Measurements from ENCODE around the gene DEDD.
"Not testable (repeated sequence)": the region's sequence is repeated elsewhere in the genome, so short reads cannot be mapped to it uniquely, and the experiment has no call there.

The DEDD gene

GRCh38 chr1:161121834-161122233 is 10.6 kb downstream of the DEDD start:
- Histone ChIP-seq H3K27ac (ENCODE audit: low read depth, low read length) (no peak overlapping the region), H3K9ac (ENCODE audit: low read depth, low read length) (no peak overlapping the region), H3K4me1 (ENCODE audit: insufficient read depth, low read length) (peaks cover 10% of the 10 kb centered on the region), H3K36me3 (ENCODE audit: insufficient read depth, low read length) (peaks cover 65% of the 10 kb centered on the region), H3K9me3 (ENCODE audit: insufficient read depth, low read depth, low read length) (no peaks in the 10 kb centered on the region), H3K4me3 (ENCODE audit: low read length) (no peak overlapping the region), H3K27me3 (ENCODE audit: insufficient read depth, low read length) (no peaks in the 10 kb centered on the region)
- WGBS, result 92% methylated on average over 4 of the region's 4 CpGs

- peaks cover 61% of the 10 kb centered on the region for H3K36me3 ChIP-seq (ENCODE audit: insufficient read depth, low read length)
- no peaks in the 10 kb centered on the region for H3K27me3 ChIP-seq (ENCODE audit: insufficient read depth, low read length)
- H3K9me3 ChIP-seq (ENCODE audit: insufficient read depth, low read depth, low read length), result no peaks in the 10 kb centered on the region
- H3K9ac ChIP-seq (ENCODE audit: low read depth, low read length), result no peak overlapping the region
- peaks cover 10% of the 10 kb centered on the region for H3K4me1 ChIP-seq (ENCODE audit: insufficient read depth, low read length)
- WGBS, result 88% methylated on average over 2 of the region's 3 CpGs
- no peak overlapping the region for H3K27ac ChIP-seq (ENCODE audit: low read depth, low read length)
- H3K4me3 ChIP-seq (ENCODE audit: low read length), result no peak overlapping the region
Observed at GRCh38 chr1:161121042-161121650, 11.3 kb downstream of the DEDD start.

DNA sequence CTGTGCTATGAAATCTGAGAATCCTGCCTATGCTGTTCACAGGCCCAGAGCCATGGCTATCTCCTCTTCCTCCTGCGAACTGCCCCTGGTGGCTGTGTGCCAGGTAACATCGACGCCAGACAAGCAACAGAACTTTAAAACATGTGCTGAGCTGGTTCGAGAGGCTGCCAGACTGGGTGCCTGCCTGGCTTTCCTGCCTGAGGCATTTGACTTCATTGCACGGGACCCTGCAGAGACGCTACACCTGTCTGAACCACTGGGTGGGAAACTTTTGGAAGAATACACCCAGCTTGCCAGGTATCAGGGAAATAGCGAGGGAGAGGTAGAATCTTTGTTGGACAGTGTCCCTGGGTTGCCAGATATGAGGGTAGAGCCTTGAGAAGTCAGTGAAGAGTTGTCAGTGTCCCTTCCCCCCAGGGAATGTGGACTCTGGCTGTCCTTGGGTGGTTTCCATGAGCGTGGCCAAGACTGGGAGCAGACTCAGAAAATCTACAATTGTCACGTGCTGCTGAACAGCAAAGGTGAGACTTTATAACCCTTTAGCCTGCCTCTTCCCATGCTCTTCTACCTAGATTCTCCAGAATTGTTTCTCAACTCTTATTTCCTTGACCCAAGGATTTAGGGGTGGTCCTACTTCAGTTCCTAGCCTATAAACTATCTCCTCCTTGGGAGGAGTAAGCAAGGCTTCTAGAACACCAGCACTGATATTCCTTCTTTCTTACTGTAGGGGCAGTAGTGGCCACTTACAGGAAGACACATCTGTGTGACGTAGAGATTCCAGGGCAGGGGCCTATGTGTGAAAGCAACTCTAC is 13.2 kb downstream of the DEDD start:
- Histone ChIP-seq H3K36me3 (ENCODE audit: insufficient read depth, low read length) (peaks cover 52% of the 10 kb centered on the region), H3K4me3 (ENCODE audit: low read length) (peak overlapping the region; percentile 81), H3K9ac (ENCODE audit: low read depth, low read length) (no peak overlapping the region; the same call in 1 of the 2 replicates), H3K9me3 (ENCODE audit: insufficient read depth, low read depth, low read length) (no peaks in the 10 kb centered on the region), H3K27me3 (ENCODE audit: insufficient read depth, low read length) (no peaks in the 10 kb centered on the region), H3K4me1 (ENCODE audit: insufficient read depth, low read length) (peaks cover 10% of the 10 kb centered on the region), H3K27ac (ENCODE audit: low read depth, low read length) (peak overlapping the region; percentile 38; the same call in 1 of the 2 replicates)
- WGBS, result 76% methylated on average over 10 of the region's 10 CpGs

GRCh38 chr1:161117759-161118581 is 14.5 kb downstream of the DEDD start, which contains the start of the genes NIT1 and PFDN2:
Gene NIT1, plus strand, starts transcription at chr1:161118105. Its CDS starts 72 bp downstream, at chr1:161118177.
Gene PFDN2, minus strand, starts transcription at chr1:161118037. Its CDS starts 11 bp downstream, at chr1:161118026.
- H3K4me1 ChIP-seq (ENCODE audit: insufficient read depth, low read length), result peaks cover 10% of the 10 kb centered on the region
- peaks cover 47% of the 10 kb centered on the region for H3K36me3 ChIP-seq (ENCODE audit: insufficient read depth, low read length)
- peak within 1 kb of the TSS; percentile 81 for H3K4me3 ChIP-seq (ENCODE audit: low read length)
- H3K27ac ChIP-seq (ENCODE audit: low read depth, low read length), result peak within 1 kb of the TSS; percentile 95
- H3K27me3 ChIP-seq (ENCODE audit: insufficient read depth, low read length), result no peaks in the 10 kb centered on the region
- no peaks in the 10 kb centered on the region for H3K9me3 ChIP-seq (ENCODE audit: insufficient read depth, low read depth, low read length)
- H3K9ac ChIP-seq (ENCODE audit: low read depth, low read length), result peak within 1 kb of the TSS; percentile 69
- under 1% methylated on average over 58 of the region's 58 CpGs for WGBS

GRCh38 chr1:161115961-161116360 is 16.5 kb downstream of the DEDD start:
- H3K4me1 ChIP-seq (ENCODE audit: insufficient read depth, low read length); H3K9ac ChIP-seq (ENCODE audit: low read depth, low read length); H3K4me3 ChIP-seq (ENCODE audit: low read length); H3K27me3 ChIP-seq (ENCODE audit: insufficient read depth, low read length); H3K9me3 ChIP-seq (ENCODE audit: insufficient read depth, low read depth, low read length); H3K27ac ChIP-seq (ENCODE audit: low read depth, low read length): not testable (repeated sequence)
- 95% methylated on average over 6 of the region's 6 CpGs for WGBS
- peaks cover 27% of the 10 kb centered on the region for H3K36me3 ChIP-seq (ENCODE audit: insufficient read depth, low read length)

DNA sequence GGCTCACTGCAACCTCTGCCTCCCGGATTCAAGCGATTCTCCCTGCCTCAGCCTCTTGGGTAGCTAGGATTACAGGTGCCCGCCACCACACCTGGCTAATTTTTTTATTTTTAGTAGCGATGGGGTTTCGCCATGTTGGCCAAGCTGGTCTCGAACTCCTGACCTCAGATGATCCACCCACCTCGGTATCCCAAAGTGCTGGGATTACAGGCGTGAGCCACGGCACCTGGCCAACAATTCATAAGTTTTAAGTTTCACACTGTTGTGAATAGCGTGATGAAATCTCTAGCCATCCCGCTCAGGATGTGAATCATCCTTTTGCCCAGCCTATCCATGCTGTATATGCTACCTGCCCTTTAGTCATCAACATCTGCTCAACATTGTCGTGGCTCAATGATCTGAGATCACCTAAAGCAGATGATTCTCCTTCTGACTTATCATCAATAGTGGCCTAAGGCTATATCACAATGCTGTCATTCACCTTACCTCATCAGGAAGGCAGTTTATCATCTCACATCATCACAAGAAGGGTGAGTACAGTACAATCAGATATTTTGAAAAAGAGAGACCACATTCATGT is 17.2 kb downstream of the DEDD start:
- Histone ChIP-seq H3K27me3 (ENCODE audit: insufficient read depth, low read length) (no peaks in the 10 kb centered on the region), H3K9me3 (ENCODE audit: insufficient read depth, low read depth, low read length) (no peaks in the 10 kb centered on the region), H3K4me3 (ENCODE audit: low read length) (no peak overlapping the region), H3K4me1 (ENCODE audit: insufficient read depth, low read length) (peaks cover 10% of the 10 kb centered on the region), H3K36me3 (ENCODE audit: insufficient read depth, low read length) (peaks cover 23% of the 10 kb centered on the region), H3K9ac (ENCODE audit: low read depth, low read length) (no peak overlapping the region), H3K27ac (ENCODE audit: low read depth, low read length) (no peak overlapping the region)
- 96% methylated on average over 12 of the region's 12 CpGs for WGBS

DNA sequence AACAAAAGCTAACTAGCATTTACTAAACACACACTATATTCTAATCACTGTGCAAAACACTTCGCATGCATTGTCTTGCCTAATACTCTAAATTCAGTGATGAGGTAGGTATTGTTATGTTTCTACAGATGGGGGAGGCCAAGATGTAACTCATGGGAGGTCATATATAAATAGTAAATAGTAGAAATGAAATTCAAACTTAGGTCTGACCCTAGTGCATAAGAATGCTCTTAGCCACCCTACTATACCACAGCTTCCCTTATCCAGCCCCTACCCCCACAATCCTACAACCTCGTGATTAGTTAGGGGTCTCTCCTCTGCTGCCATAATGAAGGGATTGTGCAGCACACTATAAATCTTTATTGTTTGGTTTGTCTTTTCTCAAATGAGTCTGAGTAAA is 17.9 kb downstream of the DEDD start:
- H3K4me1 ChIP-seq (ENCODE audit: insufficient read depth, low read length), result peaks cover 10% of the 10 kb centered on the region

GRCh38 chr1:161113915-161114314 is 18.6 kb downstream of the DEDD start:
- no peak overlapping the region for H3K27ac ChIP-seq (ENCODE audit: low read depth, low read length)
- peaks cover 28% of the 10 kb centered on the region; the same call in 1 of the 2 replicates for H3K36me3 ChIP-seq (ENCODE audit: insufficient read depth, low read length)

More for the DNA sequence above, 17.9 kb downstream of the DEDD start:
- Histone ChIP-seq H3K9ac (ENCODE audit: low read depth, low read length) (no peak overlapping the region), H3K36me3 (ENCODE audit: insufficient read depth, low read length) (peaks cover 23% of the 10 kb centered on the region; the same call in 1 of the 2 replicates), H3K27ac (ENCODE audit: low read depth, low read length) (no peak overlapping the region), H3K4me3 (ENCODE audit: low read length) (no peak overlapping the region), H3K9me3 (ENCODE audit: insufficient read depth, low read depth, low read length) (no peaks in the 10 kb centered on the region), H3K27me3 (ENCODE audit: insufficient read depth, low read length) (no peaks in the 10 kb centered on the region)
- WGBS, result 100% methylated on average over 1 of the region's 2 CpGs

DNA sequence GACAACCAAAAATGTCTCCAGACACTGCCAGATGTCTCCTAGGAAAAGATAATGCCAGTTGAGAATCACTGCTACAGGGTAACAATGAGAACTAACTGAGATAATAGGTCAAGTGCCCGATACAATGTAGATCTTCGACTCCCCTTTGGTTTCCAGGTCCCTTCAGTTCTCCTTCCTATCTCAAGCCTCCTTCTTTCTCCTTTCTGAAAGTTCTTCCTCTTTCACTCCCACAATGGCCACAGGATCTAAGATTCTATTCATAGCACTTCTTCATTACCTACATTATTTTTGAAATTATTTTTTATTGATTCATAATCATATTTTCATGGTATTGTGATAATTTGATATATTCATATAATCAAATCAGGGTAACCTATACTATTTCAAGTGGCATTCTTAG is 20.9 kb downstream of the DEDD start:
- H3K4me3 ChIP-seq (ENCODE audit: low read length), result no peak overlapping the region
- no peak overlapping the region for H3K27ac ChIP-seq (ENCODE audit: low read depth, low read length)
- no peak overlapping the region for H3K9ac ChIP-seq (ENCODE audit: low read depth, low read length)
- peaks cover 28% of the 10 kb centered on the region; the same call in 1 of the 2 replicates for H3K36me3 ChIP-seq (ENCODE audit: insufficient read depth, low read length)
- WGBS, result 95% methylated on average over 2 of the region's 2 CpGs
- H3K27me3 ChIP-seq (ENCODE audit: insufficient read depth, low read length), result no peaks in the 10 kb centered on the region
- H3K4me1 ChIP-seq (ENCODE audit: insufficient read depth, low read length), result no peaks in the 10 kb centered on the region
- no peaks in the 10 kb centered on the region for H3K9me3 ChIP-seq (ENCODE audit: insufficient read depth, low read depth, low read length)

More at GRCh38 chr1:161113915-161114314, 18.6 kb downstream of the DEDD start:
- H3K4me1 ChIP-seq (ENCODE audit: insufficient read depth, low read length), result 0 out of 2 replicates have a peak, but pooled peaks cover 4% of the 10 kb centered on the region
- no peak overlapping the region for H3K9ac ChIP-seq (ENCODE audit: low read depth, low read length)
- no peak overlapping the region for H3K4me3 ChIP-seq (ENCODE audit: low read length)
- no peaks in the 10 kb centered on the region for H3K9me3 ChIP-seq (ENCODE audit: insufficient read depth, low read depth, low read length)
- 95% methylated on average over 1 of the region's 1 CpG for WGBS
- H3K27me3 ChIP-seq (ENCODE audit: insufficient read depth, low read length), result no peaks in the 10 kb centered on the region

DNA sequence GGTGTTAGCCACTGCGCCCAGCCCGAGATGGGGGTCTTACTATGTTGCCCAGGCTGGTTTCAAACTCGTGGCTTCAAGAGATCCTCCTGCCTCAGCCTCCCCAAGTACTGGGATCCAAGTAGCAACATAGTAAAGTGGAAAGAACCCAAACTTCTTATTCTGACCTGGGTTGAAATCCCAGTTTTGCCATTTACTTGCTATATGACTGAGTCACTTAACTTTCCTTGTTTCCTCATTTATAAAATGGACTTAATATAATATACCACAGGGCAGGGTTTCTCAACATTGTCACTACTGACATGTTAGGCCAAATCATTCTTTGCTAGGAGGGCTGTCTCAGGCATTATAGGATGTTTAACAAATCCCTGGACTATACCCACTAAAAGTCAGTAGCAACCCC is 21.4 kb downstream of the DEDD start:
- WGBS, result 96% methylated on average over 3 of the region's 3 CpGs
- H3K4me1 ChIP-seq (ENCODE audit: insufficient read depth, low read length), result no peaks in the 10 kb centered on the region
- H3K4me3 ChIP-seq (ENCODE audit: low read length), result no peak overlapping the region

More for the DNA sequence above, 21.4 kb downstream of the DEDD start:
- Histone ChIP-seq H3K27ac (ENCODE audit: low read depth, low read length) (no peak overlapping the region), H3K36me3 (ENCODE audit: insufficient read depth, low read length) (peaks cover 28% of the 10 kb centered on the region; the same call in 1 of the 2 replicates), H3K27me3 (ENCODE audit: insufficient read depth, low read length) (no peaks in the 10 kb centered on the region), H3K9me3 (ENCODE audit: insufficient read depth, low read depth, low read length) (no peaks in the 10 kb centered on the region), H3K9ac (ENCODE audit: low read depth, low read length) (no peak overlapping the region)
